HG03196 (cell line): ENCODE measurements around the gene ZGPAT.
A peak's percentile ranks its signal among the peaks of the same experiment; 100 is the strongest.
"Not testable (repeated sequence)": the region's sequence is repeated elsewhere in the genome, so short reads cannot be mapped to it uniquely, and the experiment has no call there.

Experiments used
- ATAC-seq: cut with Tn5 transposase; IDR thresholded peaks from one replicate; pipeline ENCODE4 v1.9.1; 2021; ENCODE audit not compliant: unreplicated experiment

Gene ZGPAT

DNA sequence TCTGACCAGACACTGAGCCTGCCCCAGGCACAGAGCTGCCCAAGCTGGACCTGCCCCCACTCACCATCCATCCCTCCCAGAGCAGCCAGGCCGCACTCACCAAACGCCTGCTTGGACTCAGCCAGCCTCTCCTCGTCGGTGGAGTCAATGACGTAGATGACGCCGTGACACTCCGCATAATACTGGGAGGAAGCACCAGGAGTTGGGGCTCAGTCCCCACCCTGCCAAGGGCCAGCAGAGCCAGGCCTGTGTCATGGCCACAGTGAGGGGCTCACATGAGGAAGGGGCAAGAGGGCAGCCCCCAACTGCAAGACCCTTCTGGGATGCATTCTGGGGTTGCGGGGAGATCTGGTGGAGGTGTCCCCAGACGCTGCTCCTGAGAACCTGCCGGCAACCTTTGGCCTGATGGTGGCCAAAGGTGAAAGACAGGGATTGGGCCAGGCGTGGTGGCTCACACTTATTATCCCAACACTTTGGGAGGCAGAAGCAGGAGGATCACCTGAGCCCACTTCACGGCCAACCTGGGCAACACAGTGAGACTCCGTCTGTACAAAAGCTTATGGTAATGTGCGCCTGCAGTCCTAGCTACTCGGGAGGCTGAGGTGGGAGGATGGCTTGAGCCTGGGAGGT is 5.7 kb upstream of the ZGPAT start:
- ATAC-seq: no peak

DNA sequence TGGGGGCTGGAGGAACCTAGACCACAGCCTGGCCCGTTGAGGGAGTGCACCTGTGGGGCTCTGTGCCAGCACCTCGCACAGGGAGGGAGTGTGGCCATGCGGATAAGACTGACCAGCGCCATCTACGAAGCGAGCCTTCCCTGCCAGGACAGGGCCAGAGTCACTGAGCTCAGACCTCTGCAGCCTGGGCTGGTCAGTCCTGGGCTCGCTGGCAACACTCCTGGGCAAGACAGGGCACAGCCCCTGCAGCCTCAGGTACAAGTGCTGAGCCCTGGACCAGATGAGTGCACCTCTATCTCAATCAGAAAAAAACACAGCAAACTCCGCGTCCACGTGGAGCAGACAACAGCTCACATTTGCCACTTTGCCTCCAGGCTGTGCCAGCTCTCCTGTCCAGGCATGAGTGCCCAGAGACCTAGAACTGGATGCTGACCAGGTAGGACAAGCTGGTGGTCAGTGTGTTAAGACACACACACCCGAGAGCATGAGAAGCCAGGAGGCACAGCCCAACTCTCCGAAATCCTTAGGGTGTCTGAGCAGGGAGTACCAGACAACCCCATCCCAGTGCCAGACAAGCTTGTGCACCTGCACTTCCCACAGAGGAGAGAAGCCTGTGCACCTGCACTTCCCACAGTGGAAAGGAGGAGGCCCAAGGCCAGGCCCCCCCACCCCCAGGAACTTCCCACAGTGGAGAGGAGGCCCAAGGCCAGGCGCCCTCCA is 4.9 kb upstream of the ZGPAT start:
- no peak for ATAC-seq

DNA sequence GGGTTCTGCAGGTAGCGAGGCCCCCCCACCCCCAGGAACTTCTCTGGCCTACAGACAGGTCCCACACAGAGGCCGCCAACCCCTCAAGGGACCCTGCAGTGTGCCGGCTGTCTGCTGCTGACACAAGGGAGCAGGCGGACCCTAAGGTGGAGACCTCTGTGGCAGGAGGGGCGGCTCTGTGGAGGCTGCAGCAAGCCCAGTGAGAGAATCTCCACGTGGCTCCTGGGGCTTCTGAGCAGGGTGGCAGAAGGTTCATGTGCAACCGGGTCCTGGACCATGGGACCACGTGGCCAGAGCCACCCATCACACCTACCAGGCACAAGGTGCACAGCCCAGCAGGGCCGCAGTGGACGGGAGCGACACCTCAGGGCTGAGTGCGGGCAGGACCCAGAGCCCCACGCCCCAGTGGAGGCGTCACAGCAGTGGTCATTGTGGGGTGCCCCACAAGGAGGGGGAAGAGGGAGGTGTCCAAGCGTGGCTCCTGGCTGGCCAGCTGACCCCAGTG is 4.3 kb upstream of the ZGPAT start:
- ATAC-seq: no peak

DNA sequence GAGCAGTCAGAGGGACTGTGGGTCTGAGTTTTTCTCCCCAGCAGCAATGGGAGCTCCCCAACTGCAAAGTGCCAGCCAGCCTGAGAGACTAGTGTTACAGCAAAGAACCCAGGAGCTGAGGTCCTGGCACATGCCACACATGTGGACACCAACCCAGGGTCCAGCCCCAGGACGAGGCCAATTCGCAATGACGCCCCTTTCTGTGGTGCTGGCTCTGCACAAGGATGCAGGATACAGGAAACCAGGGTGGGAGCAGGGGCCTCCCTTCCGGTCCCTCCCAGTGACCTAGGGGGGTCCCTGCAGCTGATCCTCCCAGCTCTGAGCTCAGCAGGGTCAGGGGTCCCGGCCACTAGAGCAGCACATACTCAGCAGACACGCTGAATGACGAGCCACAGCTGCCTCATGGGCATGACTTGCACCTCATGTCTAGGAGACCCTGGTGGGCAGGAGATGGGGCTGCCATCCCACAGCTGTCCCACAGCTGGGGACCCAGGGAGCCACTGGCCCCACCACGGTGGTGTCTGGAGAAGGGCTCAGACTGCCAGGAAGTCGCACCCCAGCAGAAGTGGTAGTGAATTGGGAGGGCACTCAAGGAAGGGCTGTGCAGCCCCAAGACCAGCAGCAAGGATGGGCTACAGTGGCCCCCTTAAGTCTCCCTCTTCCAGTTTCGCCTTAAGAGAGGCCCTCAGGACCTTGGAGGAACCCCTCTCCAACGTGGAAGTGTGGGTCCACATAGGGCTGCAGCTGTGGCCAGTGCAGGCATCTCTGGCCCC is 3.7 kb upstream of the ZGPAT start:
- no peak for ATAC-seq

DNA sequence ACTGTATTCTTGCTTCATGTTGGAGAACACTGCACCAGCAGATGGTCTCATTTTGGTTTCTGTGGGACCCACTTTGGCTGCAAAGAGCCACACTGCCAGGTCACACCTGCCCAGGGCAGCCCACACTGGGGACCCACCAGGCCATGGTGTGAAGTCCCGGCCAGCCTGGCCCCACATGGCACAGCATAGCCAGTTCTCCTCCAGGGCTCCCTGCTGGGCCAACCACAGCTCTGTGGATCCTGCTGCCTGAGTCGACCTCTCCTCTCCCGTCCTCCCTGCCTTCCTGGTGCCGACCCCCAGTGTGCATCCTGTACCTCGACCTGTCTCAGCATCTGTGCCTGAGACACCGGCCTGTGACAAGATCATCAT is 3.1 kb upstream of the ZGPAT start:
- no peak for ATAC-seq

DNA sequence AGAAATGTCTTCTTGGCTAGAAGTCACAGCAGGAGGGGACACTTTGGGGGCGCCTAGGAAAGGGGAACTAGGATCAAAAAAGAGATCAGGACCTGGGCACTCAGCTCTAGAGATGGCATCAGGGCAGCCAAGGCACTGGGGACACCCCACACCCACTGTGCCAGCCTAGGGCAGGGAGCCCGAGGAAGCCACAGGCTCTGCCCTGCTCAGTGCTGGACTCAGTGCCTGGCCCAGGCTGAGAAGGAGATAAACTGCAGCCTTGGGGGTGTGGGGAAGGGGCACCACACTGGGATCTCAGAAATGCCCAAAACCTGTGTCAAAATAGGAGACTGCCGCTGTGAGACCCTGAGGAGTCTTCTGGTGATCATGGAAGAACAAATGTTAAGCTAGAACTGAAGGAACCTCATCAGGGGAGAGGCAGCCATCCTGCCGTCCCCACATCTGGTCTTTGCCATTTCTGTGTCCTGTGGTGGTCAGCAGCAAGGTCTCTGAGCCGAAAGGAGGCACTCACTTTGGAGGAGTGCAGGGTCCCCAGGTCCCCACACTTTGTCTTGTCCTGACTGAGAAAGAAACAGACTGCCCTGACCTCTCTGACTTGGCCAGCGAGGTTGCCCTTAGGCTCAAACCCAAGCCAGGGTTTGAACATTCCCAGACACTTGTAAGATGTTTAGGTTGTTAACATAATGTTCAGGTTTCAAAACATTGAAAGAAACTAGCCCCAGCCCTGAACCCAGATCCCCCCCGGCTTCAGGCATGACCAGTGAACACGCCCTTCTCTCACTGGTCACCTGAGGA is 2.4 kb upstream of the ZGPAT start:
- no peak for ATAC-seq

DNA sequence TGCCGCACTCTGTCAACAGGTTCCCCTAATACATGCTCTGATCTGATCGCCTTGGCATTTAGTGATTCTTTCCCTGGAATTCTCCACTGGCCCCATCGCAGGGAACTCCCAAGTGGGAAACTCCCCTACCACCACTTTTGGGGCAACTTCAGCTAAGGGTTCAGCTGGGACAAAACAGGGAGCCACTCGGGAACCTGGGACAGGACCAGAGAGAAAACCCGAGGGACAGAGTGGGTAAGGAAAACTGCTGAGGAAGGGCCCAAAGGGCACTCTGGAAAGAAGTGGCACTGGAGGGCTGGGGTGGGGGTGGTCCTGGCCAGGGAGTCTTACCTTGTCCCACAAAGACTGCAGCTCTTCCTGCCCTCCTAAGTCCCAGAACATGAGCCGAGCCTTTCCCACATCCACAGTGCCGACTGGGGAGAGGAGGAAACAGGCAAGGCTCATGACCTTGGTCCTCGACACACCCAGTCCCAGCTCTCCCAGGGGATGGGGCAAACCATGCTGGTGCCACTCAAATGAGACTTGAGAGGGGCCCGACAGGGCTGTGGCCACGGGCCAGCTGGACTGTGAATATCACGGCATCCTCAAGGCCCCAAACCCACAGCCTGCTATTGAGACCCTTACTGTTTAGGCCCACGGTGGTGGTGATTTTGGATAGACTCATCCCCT is 1.7 kb upstream of the ZGPAT start:
- no peak for ATAC-seq

DNA sequence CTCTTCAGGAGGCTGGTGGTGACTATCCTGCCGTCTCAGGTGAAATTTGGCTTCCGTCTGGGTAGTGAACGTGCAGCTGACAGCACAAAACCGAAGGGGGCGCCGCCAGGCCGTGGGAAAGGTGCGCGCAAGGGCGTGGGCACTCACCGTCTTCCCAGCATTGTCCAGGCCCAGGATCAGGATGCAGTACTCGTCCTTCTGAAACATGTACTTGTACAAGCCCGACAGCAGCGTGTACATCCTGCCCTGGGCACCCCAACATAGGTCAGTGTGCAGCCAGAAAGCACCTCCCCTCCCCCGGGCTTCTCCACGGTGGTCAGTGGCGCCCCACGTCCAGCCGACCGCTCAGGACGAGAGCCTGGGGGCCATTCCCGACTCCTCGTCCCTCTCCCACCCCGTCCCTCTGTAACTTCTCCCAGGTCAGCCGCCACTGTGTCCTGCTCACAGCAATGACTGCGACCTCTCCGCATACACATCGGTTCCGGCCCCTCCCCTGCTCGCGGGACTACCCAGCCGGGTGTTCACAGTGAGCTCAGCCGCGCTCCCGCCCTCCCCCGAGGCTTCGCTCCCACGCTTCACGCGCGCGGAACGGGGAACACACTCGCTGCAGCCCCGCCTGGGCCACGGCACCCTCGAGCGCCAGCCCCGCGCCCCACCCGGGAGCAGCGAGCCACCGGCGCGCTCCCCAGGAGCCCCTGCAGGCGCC is 834 bp upstream of the ZGPAT start:
- peak; percentile 20 for ATAC-seq

DNA sequence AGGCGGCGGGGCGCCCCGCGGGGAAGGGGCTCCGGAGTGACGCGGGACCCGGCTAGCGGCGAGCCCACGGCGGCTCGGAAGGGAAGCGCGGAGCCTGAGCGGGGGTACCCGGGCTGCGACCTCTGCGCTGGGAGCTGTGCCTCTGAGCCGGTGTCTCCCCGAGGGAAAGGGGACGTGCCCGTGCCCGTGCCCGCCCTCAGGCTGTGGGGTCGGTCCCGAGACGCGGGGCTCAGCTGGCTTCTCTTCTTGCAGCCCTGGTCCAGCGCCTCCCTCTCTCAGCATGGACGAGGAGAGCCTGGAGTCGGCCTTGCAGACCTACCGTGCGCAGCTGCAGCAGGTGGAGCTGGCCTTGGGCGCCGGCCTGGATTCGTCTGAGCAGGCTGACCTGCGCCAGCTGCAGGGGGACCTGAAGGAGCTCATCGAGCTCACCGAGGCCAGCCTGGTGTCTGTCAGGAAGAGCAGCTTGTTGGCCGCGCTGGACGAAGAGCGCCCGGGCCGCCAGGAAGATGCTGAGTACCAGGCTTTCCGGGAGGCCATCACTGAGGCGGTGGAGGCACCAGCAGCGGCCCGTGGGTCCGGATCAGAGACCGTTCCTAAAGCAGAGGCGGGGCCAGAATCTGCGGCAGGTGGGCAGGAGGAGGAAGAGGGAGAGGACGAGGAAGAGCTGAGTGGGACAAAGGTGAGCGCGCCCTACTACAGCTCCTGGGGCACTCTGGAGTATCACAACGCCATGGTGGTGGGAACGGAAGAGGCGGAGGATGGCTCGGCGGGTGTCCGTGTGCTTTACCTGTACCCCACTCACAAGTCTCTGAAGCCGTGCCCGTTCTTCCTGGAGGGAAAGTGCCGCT is 686 bp downstream of the ZGPAT start:
- peak; percentile 8 for ATAC-seq

DNA sequence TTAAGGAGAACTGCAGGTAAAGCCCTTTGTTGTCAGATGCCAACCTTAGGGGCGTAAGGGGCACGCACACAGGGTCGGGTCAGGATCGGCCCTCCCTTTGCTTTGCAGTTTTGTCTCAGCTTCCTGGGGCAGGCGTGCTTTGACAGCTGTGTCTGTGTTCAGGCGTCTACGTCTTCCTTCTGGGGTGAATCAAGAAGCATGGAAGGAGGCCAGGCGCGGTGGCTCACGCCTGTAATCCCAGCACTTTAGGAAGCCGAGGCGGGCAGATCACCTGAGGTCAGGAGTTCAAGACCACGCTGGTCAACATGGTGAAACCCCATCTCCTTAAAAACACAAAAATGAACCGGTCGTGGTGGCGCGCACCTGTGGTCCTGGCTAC is 1.3 kb downstream of the ZGPAT start:
- ATAC-seq: no peak

DNA sequence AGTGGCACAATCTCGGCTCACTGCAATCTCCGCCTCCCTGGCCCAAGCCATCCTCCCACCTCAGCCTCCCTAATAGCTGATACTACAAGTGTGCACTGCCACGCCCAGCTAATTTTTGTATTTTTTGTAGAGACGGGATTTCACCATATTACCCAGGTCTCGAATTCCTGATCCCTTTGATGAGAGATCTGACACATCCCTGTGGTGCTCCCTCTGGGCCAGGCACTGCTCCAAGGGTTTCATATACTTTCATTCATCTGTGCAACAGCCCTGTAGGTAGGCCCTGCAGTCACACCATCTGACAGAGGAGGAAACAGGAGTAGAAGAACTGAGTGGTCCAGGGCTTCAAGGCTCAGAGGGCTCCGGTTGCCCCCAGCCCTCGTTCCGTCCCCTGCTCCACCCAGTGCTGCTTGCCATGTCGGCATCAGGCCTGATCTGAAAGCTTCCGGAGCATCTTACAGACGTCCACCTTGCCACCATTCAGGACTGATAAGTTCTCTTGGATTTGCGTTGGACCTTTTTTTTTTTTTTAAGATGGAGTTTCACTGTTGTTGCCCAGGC is 3.3 kb downstream of the ZGPAT start:
- ATAC-seq: no peak

DNA sequence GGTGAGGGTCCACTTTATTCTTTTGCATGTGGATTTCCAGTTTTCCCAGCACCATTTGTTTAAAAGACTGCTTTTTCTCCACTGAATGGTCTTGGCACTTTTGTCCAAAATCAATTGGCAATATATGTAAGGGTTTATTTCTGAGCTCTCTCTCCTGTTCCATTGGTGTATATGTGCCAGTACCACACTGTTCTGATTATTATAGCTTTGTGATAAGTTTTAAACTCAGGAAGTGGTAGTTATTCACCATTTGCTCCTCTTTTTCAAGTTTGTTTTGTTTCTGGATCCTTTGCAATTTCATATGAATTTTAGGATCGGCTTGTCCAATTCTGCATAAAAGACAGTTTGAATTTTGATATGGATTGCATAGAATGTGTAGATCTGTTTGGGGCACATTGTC is 4.4 kb downstream of the ZGPAT start:
- ATAC-seq: no peak

DNA sequence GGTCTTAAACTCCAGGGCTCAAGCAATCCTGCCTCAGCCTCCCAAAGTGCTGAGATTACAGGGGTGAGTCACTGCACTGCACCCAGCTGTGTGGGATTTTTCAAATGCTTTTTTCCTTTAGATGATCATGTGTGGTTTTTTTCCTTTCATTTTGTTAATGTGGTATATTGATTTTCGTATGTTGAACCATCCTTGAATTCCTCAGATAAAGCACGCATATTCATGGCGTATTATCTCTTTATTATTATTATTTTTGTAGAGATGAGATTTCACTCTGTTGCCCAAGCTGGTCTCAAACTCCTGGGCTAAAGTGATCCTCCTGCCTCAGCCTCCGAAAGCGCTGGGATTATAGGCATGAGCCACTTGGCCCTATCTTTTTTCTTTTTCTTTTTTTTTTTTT is 7.0 kb downstream of the ZGPAT start:
- no peak for ATAC-seq

DNA sequence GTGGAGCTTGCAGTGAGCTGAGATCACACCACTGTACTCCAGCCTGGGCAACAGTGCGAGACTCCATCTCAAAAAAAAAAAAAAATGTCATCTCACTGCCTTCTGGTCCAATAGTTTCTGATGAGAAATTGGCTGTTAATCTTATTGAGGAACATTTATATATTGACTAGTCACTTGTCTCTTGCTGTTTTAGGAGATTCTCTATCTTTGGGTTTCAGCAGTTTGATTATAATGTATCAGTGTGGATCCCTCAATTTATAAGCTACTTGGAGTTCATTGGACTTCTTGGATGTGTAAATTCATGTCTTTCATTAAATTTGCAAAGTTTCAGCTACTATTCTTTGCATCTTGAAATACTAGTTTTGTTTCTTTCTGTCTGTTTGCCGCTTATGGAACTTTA is 11.2 kb downstream of the ZGPAT start:
- no peak for ATAC-seq

DNA sequence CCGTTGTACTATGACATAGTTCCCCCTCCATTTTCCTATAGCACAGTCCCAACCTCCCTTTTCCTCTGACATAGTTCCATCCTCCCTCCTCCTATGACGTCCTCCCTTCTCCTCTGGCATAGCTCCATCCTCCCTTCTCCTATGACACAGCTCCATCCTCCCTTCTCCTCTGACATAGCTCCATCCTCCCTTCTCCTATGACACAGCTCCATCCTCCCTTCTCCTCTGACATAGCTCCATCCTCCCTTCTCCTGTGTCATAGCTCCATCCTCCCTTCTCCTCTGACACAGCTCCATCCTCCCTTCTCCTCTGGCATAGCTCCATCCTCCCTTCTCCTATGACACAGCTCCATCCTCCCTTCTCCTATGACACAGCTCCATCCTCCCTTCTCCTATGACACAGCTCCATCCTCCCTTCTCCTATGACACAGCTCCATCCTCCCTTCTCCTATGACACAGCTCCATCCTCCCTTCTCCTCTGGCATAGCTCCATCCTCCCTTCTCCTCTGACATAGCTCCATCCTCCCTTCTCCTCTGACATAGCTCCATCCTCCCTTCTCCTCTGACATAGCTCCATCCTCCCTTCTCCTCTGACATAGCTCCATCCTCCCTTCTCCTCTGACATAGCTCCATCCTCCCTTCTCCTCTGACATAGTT is 15.3 kb downstream of the ZGPAT start:
- ATAC-seq: not testable (repeated sequence)

DNA sequence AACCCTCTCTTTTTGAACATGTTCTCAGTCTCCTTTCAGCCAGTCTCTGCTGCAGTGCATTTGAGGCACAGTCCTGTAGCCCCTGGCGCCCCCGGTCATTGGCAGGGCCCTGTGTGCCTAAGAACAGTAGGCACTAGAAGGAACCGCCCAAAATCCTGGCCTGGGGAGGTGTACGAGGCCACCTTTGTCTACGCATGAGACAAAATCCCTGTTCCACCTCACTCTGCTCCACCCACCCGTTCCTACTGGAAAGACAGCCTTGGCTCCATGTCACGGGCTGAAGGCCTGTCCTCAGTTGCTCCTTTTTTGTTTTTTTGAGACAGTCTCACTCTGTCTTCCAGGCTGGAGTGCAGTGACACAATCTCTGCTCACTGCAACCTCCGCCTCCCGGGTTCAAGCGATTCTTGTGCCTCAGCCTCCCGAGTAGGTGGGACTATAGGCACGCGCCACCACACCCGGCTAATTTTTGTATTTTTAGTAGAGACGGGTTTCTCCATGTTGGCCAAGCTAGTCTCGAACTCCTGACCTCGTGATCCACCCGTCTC is 22.4 kb downstream of the ZGPAT start:
- ATAC-seq: not testable (repeated sequence)

DNA sequence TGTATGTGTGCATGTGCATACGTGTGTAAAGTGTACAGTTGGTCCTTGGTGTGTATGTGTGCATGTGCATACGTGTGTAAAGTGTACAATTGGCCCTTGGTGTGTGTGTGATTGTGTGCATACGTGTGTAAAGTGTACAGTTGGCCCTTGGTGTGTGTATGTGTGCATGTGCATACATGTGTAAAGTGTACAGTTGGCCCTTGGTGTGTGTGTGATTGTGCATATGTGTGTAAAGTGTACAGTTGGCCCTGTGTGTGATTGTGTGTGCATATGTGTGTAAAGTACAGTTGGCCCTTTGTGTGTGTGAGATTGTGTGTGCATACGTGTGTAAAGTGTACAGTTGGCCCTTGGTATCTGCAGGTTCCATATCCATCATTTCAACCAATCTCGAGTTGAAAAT is 23.6 kb downstream of the ZGPAT start:
- ATAC-seq: no peak
